Measurements from ENCODE around the gene FSTL4.
"Not testable (repeated sequence)": the region's sequence is repeated elsewhere in the genome, so short reads cannot be mapped to it uniquely, and the experiment has no call there.

FSTL4 gene

DNA sequence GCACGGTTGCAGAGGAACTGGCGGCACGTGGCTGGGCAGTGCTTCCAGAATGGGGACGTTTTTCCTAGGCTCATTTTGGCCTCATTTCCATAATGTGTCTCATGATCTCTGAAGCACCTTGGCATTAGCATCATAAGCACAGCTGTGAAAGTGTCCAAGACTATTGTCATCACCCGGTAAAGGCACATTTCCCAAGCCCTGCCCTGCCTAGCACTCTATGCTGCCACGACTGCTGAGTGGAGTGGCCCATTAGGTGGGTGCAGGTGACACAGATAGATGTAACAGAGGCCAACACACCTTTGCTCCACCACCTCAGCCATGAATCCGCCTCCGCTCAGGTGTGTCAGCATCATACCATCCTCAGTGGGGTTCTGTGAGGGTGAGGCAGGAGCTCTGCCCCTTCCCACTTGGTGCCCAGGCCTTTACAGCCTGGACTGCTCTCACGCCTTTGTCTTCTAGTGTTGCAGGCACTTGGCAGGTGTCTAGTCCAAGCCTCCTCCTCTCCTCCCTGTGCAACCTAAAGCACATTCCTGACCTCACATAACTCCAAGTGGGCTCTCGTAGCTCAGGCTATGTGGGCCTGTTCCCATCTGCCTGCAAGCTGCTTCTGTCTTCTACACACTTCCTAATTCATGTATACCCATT is 213.0 kb downstream of the FSTL4 start:
- no peak for DNase-seq

GRCh38 chr5:133398646-133399101 is 213.7 kb downstream of the FSTL4 start:
- no peak for DNase-seq

GRCh38 chr5:133397990-133398645 is 214.2 kb downstream of the FSTL4 start:
- DNase-seq: no peak

DNA sequence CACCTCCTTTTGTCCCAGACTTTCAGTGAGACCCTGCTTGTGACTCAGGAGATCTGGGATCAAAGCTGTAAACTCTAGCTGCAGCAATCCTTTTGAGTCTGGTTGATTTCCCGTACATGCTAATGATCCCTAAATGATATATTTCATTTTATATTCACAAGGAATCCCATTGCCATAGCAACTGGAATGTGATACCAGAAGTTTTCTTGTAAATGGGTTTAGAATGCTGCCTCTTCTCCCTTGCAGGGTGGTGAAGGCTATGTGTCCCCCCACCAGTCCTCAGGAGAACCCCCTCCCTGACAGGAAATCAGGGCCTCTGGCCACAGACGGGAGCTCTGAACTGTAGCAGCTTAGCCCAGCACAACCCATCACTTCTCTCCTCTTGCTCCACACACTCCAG is 215.0 kb downstream of the FSTL4 start:
- no peak for DNase-seq

DNA sequence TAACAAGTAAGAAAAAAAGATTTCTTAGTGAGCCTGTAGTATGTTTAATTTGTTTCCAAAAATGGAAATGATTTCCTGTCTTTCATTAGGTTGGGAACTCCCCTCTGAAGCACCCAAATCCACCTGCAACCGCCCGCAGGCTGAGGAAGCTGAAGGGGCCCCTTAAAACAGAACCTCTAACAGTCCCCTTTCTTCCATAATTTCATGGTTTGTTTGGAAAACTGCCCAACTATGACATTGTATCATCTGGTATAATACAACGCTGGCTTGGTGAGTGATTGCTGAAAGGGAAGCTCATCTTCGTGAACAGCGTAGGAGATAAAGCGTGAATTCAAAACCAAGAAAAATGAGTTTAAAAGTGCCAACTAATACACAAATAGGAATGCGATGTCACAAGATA is 215.5 kb downstream of the FSTL4 start:
- peak; percentile 4 to 42 for DNase-seq

GRCh38 chr5:133396187-133396741 is 216.1 kb downstream of the FSTL4 start:
- DNase-seq: no peak

DNA sequence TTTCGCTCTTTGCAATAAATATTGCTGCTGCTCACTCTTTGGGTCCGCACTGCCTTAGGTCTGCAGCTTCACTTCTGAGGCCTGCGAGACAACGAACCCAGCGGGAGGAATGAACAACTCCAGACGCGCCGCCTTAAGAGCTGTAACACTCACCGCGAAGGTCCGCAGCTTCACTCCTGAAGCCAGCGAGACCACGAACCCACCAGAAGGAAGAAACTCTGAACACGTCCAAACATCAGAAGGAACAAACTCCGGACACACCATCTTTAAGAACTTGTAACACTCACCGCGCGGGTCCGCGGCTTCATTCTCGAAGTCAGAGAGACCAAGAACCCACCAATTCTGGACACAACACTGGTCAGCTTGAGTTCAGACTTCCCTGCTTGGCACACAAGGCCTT is 217.1 kb downstream of the FSTL4 start:
- DNase-seq: not testable (repeated sequence)

DNA sequence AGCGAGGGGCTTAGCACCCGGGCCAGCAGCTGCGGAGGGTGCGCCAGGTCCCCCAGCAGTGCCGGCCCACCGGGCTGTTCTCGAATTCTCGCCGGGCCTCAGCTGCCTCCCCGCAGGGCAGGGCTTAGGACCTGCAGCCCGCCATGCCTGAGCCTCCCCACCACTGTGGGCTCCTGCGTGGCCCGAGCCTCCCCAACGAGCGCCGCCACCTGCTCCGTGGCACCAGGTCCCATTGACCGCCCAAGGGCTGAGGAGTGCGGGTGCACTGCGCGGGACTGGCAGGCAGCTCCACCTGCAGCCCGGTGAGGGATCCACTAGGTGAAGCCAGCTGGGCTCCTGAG is 217.9 kb downstream of the FSTL4 start:
- DNase-seq: not testable (repeated sequence)

- no peak for DNase-seq
These were observed 218.4 kb downstream of the FSTL4 start for GRCh38 chr5:133393776-133394476.

- DNase-seq: no peak
These were observed 219.9 kb downstream of the FSTL4 start for GRCh38 chr5:133392448-133392847.

DNA sequence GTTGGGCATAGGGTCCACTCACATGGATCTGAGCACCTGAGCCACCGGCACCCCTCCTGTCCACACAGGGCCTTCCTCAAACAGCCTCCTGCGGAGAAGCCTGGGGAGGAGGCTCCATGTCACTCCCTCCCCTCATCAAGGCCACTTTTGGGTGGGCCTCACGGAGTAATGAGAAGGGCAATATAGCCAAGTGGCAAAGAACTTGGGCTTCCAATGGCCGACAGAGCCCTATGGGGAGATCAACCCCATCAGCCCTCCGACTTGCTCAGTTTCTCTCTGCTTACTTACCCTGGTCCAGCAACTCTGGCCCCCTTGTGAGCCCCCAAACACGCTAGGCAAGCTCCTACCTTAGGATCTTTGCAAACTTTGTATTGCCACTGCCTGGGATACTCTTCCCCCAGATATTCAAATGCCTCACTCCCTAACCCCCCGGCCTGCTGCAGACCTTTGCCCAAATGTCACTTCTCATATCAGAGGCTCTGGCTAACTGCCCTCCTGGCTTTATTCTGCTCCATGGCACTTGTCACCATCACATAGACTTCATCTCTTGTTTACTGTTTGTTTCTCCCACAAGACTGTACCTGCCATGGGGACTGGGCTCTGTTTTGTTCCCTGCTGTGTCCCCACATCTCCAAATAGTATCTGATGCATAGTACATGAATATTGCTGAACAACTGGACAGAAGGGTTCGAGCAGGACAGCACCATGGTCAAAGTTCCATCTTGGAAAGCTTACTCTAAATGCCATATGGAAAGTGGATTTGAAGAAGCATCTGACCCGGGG is 220.8 kb downstream of the FSTL4 start:
- DNase-seq: no peak

GRCh38 chr5:133390416-133391353 is 221.7 kb downstream of the FSTL4 start:
- no peak for DNase-seq

- no peak for DNase-seq
These were observed 223.2 kb downstream of the FSTL4 start for GRCh38 chr5:133389066-133389590.

DNA sequence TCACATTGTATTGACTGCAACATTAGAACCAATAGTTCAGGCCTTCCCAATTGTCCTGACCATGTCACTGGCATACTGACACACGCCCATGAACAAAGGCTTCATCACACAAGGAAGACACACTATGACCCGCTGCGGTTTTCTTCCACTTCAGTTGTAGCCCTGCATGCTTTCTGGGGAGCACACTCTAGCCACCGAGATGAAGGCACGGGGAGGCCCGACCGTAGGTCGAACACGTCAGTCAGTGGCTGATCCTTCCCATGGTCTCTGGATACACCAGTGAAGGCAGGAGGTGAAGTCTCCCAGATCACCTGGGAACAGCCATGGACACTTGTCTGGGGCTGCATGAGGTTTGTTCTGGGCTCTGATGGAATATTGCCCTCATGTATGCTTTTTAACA is 224.7 kb downstream of the FSTL4 start:
- DNase-seq: no peak

DNA sequence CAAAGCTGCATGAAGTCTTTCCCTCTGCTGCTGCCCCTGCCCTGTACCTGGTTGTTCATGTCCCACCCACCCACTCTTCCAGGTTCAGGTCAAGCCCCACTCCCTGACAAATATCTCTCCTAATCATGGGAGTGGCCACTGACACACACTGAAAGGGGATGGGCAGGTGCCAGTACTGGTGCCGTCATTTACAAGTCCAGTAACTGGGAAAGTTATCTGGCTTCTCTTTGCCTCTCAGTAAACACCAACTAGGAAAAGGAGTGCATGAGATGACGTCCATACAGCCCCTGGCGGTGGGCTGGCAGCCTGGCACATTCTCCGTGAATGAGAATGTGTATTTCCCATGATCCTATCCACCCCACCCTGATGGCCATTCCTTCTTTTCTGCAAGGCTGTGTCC is 225.2 kb downstream of the FSTL4 start:
- DNase-seq: no peak

- no peak for DNase-seq
These were observed 225.7 kb downstream of the FSTL4 start for GRCh38 chr5:133386662-133387061.

DNA sequence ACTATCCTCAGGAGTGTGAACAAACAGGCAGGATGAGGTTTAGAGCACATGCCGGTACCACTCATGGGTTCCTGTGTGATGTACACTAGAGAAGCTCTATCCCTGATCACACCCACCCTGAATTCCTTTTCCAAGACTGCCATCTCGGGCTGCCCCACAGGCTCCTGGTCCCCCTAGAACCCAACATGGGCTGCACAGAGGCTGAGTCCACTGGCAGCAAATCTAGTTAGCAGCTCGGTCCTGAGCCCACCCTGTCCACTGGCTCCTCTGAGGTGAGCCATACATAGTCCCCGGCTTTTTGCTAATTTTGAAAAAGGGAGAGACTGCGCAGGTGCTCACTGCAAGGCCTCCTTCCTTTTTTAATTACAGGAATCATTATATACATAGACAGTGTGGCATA is 227.0 kb downstream of the FSTL4 start:
- no peak for DNase-seq

- DNase-seq: no peak
These were observed 227.4 kb downstream of the FSTL4 start for GRCh38 chr5:133384903-133385302.

GRCh38 chr5:133384120-133384855 is 228.1 kb downstream of the FSTL4 start:
- no peak for DNase-seq

GRCh38 chr5:133383580-133383939 is 228.8 kb downstream of the FSTL4 start:
- no peak for DNase-seq
